NCI-H1436 (cell line): Measurements from ENCODE around the gene VAT1L.
"Not testable (repeated sequence)": the region's sequence is repeated elsewhere in the genome, so short reads cannot be mapped to it uniquely, and the experiment has no call there.

ENCODE experiments used
- DNase-seq: peaks from one replicate; lab custom pipeline; 2025; lab: John Stamatoyannopoulos, UW

VAT1L gene

DNA sequence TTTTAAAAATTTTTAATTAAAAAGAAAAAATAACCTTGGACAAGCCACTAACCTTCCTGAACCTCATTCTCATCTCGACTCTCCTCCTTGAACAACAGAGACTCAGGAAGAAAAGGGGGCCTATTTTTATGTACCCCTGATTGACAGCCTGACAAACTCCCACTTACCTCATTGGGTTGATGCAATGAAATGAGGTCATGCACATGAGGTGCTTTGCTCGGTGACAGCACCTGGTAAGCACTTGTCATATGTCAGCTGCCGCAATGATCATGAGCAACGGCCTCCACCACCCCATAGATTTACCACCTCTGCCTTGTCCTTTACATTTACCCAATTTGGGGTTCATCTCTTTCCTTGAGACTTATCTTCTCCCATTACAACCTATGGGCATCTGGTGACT lies 167.9 kb downstream of the VAT1L start:
- DNase-seq, result no peak

DNA sequence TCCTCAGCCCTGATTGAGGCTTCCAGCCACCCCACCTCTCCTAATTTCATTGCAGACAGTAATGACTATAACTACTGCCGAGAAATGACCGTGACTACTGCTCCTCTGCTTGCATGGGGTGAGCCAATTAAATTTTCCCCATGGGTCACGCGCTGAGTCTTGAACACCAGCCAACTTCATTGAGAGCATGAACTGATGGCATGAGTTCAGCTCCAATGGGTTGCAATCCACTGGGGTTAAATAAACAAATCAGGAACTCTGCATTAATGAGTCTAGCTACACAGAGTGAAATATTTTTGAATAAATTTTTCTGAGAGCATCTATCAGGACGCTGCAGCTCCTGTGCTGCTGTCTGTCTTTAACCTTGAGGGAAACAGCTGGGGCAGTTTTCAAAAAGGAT lies 172.4 kb downstream of the VAT1L start:
- DNase-seq, result no peak

DNA sequence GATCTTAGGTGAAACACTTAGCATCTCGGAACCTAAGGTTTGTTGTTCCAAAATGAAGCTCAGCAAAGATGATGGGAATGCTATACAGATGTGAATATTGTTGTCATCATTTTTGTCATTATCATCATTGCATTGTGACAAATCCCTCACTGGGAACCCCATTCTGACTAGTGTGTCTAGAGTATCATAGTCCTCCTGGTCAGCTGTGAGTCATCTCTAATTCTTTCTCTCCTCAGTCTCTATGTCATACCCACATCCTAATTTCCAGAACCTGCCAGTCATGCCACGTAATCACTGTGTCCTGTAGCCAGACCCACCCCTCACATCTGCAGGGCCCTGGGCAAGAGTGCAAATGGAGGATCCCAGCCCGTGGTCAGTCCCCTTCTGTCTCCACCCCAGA lies 173.4 kb downstream of the VAT1L start:
- no peak for DNase-seq

DNA sequence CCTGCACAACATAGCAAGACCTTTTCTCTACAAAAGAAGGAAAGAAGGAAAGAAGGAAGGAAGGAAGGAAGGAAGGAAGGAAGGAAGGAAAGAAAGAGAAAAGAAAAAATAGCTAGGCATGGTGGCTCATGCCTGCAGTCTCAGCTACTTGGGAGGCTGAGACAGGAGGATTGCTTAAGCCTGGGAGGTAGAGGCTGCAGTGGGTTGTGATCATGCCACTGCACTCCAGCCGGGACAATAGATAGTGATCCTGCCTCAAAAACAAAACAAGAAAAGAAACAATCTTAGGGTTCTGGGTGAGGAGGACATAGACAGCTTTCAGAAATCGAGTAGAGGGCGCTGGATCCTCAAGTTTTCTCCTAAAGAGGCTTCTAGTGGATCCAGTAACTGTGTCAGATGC lies 174.3 kb downstream of the VAT1L start:
- DNase-seq, result no peak

DNA sequence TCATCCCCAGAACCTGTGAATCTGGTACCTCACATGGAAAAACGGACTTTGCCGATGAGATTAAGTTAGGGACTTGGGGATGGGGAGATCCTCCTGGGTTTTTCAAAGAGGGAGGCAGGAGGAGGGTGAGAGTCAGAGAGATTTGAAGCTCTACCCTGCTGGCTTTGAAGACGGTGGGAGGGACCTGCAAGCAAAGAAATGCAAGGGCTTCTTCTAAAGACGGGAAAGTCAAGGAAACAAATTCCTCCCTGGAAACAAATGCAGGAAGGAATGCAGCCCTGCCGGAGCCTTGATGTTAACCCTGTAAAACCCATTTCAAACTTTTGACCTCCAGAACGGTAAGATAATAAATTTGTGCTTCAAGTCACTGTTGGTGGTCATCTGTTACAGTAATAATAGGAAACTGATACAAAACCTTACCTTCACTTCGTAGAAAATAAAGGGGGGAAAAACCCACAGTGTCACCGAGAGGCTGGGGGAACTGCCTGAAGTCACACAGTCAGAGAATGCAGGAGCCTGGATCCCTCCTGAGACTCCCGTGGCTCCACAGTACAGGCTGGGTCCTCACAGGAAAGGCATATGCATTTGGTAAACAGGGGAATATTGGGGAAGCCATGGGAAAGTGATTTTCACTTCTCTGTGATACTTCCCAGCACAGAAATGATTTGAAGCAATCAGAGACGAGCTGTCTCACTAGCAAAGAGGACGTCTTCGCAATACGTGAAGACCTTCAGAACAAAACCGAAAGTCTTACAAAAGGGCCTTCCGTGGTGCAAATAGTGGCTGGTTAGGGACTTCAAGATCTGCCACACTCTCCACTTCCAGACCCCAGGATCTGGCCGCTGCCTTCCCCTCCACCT lies 175.1 kb downstream of the VAT1L start:
- DNase-seq, result no peak

DNA sequence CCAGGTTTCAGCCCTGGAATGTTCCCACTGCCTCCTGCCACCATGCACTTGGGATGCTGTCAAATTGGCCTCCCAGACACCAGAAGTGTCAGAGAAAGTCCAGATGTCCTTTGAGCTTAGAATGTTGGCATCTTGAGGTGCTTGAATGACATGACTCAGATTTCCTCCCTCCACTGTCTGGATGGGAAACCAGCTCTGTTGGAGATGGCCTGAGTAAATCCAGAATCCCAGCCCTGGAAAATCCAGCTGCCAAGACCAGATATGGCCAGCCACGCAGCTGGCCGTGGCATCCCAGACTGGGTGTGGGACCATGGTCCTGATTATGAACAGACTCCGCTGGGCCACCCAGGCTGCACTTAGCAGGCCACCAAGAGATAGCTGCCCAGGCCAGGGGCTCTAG lies 177.0 kb downstream of the VAT1L start:
- no peak for DNase-seq

DNA sequence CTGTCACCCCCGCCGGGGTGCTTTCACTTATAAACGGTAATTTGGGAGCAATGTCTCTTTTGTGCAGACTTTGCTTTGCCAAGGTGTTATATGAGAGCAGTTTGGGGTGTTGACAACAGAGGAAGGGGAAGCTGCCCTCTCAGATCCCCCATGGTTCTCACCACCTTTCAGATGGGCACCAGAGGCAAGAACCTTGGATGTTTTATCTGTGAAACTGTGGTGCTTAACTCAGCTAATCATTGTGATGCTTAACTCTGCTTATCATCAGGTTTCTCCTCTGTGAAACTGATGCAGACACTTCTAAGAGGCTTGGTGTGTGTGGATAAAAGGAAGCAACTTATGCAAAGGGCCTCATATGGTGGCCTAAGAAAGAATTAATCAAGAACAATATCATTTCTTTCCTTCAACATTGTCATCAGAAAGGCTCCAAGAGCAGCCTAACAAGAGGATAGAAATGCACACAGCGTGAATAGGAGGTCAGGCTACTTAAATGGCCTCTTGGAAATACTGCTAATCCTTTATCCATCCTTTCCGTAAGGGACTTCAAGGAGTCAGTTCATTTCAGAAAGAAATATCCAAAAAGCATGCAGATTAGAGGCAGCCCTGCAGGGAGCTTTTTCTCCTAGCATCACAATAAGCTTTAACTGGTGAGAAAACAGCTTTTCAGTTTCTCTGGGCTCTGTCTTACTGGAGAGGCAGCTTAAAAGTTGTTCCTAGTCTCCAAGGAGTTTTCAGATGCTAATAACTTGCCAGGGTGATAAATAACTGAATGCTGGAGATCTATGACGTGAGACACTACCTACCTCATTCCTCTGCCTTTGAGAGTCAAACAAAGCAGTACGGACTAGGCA lies 178.9 kb downstream of the VAT1L start:
- DNase-seq, result no peak

DNA sequence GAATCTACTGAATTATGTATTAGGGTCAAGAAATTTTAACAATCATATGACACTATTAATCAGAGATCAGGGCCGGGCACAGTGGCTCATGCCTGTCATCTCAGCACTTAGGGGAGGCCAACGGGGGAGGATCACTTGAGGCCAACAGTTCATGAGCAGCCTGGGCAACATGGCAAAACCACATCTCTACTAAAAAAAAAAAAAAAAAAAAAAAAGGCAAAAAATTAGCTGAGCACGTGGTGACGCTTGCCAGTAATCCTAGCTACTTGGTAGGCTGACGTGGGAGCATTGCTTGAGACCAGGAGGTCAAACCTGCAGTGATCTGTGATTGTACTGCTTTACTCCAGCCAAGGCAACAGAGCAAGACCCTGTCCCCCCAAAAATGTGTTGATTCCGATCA lies 181.5 kb downstream of the VAT1L start:
- DNase-seq, result no peak

DNA sequence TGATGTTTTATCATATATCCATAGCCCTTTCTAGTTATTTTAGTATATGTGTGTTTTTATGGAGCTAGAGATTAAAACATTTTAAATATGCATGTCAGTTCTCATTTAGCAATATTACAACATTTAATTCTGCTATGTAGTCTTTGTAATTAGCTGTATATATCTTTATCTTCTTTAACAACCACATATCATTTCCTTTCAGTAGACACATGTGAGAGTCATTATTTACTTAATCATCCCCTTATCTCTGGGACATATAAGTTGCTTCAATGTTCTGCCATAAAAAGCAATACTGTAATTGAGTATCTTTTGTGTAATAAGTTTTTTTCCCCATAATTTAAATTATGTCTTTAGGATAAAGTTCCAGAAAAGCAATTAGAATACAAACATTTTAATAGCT lies 182.0 kb downstream of the VAT1L start:
- DNase-seq, result no peak

DNA sequence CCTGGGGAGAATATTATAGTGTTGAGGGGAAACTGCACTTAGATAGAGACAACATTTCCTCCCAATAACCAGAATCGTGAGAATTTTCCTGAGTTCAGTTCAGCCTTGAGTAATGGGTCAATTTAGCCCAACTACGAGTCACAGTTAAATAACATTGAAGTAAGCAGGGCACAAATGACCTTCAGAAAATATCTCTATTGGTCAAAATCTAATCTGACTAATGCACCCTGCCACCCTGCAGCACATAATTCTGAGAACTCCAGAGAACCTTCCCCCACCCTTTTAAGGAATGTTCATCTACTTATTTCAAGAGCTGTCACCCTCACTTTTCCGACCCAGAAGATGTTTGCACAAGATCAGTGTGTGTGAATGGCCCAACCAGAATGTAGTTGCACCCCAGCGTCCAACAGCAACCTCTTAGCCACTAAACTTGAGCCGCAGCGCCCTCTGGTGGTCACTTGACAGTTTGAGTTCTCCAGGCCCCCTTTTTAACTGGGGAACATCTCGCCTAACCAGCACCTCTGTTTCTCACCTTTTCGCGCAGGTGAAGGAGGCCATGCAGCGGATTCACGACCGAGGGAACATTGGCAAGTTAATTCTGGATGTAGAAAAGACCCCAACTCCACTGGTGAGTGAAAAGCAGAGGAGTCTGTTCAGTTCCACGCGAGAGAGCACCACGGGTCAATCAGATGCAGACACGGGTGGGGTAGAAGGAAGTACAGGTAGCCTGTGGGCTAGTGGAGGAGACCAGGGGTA lies 183.1 kb downstream of the VAT1L start:
- peak; percentile 59 for DNase-seq

DNA sequence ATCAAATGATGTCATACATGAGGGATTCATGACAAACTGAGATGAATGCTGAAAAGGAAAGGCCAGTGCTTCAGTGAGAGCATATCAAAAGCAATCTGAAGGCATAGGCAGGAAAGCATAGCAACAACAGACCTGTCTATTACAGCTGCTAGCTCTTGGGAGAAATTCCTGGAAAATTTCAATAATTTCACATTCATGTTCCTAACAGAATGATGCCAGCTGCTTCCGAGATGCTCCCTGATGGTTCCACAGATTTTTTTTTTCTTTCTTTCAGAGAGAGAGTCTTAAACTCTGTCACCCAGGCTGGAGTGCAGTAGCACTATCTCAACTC lies 183.7 kb downstream of the VAT1L start:
- DNase-seq, result no peak

DNA sequence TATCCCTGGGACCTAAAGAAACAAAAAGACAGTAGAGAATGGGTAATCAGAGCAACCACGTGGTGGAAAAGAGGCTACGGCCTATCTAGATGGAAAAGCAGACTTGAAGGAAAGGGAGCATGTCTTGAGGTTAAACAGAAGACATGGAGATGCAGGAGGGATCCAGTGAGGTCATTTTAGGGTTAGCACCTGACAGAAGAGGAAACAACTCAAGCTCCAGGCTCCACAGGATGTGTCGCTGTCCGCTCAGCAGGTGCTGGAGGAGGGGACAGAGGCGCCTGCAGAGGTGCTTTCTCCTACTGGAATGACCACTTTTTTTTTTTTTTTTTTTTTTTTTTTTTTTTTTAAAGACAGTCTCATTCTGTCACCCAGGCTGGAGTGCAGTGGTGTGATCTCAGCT lies 186.5 kb downstream of the VAT1L start:
- DNase-seq, result no peak

DNA sequence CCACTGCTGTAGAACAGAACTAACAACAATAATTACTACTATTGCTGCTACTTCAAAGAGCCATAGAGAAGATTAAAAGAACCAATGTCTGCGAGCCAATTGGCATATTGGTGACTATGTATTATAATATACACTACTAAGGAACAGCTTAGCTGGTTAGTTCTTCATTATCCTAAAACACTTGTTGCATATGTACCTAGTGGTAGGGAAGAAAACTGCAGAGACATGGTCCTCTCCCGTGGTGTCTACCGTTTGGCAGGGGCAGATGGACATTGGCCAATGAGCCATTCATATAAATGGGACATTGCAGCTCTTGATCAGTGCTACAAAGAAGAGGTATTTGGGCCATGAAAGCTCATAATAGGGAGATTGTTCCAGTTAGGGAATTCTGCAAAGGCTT lies 187.6 kb downstream of the VAT1L start:
- no peak for DNase-seq

DNA sequence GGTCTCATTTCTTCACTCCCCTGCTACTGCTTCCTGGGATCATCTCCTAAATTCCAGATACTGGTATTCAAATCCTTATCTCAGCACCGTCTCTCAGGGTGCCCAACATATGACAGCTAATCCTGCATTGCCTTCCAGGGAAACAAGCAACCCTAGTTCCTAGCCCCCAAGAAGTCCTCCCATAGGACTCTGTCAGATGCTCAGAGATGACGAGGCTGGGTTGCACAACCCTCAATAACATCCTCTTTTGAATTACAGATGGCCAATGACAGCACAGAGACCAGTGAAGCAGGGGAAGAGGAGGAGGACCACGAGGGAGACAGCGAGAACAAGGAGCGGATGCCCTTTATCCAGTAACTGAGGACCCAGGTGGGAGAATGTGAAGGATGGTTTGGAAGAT lies 189.0 kb downstream of the VAT1L start:
- no peak for DNase-seq

DNA sequence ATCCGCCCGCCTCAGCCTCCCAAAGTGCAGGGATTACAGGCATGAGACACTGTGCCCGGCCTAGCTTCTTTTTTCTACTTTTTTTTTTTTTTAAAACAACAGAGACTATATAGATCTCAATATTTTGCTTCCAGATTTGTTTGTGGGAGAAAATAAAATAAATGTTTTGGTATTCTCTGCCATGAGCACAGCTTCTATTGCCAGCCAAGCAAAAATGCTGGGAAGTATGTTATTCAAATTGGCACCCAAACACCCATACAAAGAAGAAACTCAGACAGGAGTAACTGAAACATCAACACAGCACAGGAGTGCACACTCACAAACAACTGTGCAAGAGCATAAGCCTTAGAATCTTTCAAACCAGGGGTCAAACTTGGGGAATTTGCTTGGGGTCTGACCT lies 196.7 kb downstream of the VAT1L start:
- DNase-seq, result no peak

DNA sequence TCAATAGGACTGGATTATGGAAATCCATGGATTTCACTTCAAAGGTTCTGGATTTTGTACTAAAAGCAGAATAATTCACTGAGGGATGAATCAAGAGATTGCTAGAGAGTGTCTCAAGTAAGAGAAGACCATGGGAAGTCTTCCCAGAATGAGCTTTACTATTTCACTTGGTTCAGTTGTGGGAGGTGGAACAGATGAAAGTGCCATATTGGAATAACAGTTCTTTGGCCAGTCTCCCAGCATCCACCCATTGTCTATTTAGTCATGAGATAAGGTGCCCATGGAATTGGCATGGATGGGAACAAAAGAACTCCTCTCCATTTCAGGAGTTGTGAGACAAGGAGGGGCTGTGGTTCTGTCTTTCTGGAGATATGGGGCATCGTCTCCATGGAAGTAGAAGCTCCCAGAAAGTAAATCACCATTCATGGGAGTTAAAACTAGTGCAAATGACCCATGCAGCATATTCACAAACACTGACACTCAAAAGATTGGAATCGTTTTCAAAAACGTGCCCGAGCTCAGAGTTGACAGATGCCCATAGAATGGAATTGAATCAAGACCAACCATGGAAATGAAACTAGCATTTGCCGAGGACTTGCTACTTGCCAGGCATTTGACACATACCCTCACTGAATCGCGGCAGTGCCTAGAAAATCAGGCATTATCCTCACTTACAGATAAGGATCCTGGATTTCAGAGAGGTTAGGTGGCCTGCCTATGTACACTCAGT lies 197.8 kb downstream of the VAT1L start:
- DNase-seq, result no peak

DNA sequence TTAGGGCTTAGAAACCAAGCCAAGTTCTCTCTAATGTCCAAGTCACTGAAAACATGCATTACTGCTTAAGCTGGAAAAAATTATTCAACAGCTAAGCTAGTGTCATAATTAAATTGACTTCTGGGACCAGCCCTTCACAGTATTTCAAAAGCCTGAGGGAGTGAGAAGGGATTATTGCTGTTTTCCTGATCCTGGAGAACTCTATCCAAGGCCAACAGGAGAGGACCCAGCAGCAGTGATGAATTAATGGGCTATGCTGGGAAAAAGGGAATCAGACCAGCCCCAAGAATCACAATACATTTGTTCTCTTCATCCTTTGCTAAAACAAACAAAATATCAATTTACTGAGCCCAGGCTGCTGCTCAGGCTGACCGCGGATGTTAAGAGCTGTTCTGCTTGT lies 199.4 kb downstream of the VAT1L start:
- DNase-seq, result no peak

DNA sequence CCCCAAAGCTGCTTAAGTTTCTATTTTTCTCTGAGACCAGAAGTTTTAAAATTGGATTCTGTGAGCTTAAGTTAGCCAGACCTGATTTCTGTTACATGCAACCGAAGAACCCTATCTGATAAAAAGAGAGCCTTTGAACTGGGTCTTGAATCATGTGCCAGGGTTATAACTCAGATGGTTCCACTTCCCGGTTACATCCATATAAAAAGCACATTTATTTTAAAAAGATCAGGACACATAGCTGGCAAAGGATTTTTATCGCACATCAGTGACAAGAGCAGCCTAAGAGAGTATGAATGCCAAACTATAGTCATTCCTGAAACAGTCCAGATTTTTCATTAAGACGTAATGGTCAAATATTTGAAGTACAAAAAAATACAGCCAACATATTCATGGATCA lies 201.5 kb downstream of the VAT1L start:
- no peak for DNase-seq

DNA sequence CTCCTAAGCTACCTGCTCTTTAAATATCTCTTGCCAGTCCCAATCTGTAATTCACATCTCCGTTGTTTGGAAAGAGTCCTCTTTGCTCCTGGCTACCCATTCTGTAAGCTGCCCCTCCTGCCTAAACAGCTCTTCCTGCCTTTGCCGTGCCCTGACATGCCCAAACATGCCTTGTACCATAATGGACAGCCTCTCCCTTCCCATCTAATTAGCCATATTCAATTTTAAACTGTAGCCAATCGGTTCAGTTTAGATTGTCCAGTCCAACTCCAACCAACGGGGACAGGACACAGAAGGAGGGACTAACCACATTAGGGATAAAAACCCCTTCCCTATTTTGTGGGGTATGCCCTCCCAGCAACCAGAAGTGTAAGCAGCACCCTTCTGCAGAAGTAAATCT lies 203.3 kb downstream of the VAT1L start:
- no peak for DNase-seq

DNA sequence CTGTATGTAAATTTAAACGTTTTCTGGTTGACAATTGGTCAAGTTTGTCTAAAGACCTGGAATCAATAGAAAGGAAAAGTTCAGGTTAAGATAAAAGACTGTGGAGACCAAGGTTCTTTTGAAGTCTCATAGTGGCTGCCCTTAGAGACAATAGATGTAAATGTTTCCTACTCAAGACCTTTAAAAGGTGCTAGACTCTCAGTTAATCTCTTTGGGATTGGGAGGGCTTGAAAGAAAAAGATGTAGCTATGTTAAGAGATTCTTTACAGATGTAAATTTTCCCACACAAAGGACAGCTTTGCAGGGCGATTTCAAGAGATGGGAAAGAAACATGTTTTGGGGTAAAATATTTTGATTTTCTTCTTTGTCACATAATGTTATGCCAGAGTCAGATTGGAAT lies 204.0 kb downstream of the VAT1L start:
- not testable (repeated sequence) for DNase-seq

DNA sequence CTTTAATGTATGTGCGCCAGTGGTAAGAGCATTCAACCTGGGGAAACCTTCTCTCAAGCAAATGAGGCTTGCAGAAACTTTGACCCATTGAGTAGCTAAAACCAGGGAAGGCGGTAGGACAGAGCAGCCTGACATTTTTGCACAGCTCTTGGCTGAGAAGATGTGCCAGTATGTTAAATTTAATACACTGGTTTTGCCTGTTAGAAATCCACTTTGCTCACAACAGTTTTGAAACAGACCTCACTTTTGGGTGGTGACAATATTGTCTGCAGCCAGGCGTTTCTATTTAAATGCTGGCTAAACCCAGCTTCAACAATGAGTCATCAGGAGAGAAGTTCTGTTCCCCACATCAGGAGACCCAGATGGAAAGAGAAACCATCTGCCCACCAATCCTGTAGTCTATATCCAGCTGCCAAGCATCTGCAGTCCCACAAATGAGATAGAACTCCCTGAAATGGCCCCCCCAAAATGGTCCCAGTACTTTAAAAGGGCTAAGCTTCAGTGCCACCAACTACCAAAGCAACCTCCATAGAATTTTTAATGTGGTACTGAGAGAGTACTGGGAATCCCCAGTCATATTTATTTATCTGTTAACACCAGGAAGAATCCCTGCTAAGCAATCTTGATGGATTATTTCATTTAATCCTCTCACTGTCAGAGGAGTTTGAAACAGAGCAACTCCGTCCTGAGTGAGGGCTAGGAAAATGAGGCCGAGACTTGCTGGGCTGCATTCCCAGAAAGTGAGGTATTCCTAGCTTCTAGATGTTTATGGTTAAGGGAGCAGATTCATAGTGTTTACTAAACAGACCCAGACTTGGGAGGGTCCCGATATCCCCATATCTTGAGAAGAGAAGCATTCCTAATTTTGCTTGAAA lies 205.0 kb downstream of the VAT1L start:
- no peak for DNase-seq
